D341Med (cell line): ENCODE data around the gene CYP26C1.

Source experiments
- DNase-seq: peaks from one replicate; pipeline ENCODE4 v3.0.0; 2012; ENCODE audit warnings: low spot score

Gene CYP26C1, protein sequence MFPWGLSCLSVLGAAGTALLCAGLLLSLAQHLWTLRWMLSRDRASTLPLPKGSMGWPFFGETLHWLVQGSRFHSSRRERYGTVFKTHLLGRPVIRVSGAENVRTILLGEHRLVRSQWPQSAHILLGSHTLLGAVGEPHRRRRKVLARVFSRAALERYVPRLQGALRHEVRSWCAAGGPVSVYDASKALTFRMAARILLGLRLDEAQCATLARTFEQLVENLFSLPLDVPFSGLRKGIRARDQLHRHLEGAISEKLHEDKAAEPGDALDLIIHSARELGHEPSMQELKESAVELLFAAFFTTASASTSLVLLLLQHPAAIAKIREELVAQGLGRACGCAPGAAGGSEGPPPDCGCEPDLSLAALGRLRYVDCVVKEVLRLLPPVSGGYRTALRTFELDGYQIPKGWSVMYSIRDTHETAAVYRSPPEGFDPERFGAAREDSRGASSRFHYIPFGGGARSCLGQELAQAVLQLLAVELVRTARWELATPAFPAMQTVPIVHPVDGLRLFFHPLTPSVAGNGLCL

DNA sequence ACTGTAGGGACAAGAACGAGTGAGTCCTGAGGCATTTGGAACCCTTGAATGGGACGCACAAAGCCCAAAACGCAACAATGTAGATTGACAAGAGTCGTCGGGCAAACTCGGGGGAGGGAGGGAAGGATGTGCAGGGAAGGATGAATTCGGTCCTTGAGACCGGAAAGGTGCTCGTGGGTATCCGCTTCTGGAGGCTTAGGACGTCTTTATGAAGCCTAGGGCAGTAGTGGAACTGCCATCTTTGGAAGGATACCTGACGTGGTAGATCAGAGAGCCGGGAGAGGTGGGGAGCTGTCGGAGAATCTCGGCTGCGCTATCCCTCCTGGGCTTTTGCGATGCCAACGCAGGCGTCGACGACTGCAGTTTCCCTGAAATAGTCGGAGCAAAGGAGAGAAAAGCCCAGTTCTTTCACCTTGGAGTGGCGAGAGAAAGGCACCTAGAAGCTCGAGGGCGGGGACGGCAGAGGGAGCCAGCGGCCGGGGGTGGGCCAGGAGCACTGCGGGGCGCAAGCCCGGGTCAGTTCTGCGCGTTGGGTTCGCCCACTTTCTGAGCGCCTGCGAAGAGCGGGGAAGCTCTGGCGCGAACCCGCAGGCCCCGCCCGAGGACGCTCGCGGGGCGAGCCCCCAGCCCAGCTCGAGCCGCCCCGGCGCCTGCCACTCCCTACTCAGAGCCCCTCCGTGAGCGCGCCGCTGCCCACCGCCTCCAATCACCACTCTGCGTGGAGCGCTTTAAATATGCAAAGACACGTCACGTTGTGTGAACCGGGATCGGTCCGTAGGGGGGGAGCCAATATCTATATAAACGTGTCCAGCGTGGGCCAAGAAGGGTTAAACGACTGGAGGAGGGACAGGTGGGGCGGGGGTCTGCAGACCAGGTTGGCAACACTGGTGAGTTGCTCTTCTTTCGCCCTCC, at the start of gene CYP26C1:
Gene CYP26C1 (plus strand): TSS at position 824 of the 912 bp plus-strand sequence. CDS start 466 bp downstream, outside the sequence.
- DNase-seq, result no peak

DNA sequence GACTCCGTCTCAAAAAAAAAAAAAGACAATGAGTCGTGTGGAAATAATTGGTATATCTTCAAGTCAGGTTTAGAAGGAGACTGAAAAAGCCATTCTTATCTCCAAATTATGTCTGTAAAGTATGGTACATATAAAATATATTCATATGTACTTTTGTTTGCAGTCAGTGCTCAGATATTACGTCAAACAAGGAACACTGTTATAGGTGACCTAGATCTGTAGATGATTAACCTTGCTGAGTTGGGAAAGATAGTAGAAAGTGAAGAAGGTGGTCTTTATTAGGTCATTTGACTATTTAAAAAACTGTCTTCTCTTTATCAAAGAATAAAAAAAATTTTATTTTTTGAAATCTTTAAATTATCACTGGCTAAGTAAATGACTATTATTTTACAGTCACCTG, 44.9 kb upstream of the CYP26C1 start:
- no peak for DNase-seq

DNA sequence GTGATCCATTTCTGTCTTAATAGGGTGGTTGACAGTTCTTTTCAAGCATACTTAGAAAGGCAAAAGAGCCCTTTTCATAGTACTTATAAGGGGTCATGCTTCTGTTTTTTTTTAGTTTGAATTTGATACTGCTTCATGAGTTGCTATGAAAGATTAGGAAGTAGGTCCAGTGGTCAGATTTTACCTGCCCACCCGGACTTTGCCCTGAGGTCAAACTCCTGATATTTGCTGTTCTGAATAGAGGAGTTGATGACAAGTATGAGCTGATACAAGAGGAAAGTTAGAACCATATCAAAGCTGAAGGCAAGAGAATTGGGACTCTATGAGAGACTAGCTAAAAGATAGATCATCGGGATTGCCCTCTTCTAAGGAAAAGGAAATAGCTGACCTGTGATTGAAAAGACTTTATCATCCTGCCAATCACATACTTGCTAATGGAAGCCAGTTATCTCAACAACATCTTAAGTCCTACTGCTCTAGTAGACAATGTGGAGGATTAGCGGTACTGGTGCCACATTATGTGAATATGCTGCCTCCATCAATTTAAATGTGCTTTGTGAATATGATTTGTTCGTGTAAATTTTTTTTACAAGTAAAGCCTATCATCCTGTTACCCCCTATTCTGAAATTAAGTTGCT, 37.5 kb upstream of the CYP26C1 start:
- no peak for DNase-seq

DNA sequence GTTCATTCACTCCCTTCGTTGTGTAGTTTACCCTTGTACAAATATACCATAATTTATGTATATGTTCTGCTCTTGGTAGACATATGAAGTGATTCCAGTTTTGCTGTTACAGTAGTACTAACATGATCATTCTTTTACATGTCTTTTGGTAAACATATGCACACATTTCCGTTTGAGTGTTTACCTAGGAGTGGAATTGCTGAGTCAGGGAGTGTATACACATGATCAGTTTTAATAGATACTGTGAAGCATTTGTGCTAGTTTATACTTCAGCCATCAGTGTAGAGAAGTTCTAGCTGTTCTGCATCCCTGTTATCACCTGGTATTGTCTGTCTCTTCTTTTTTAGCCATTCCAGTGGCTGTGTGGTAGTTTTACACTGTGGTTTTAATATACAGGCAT, 34.5 kb upstream of the CYP26C1 start:
- DNase-seq, result no peak

DNA sequence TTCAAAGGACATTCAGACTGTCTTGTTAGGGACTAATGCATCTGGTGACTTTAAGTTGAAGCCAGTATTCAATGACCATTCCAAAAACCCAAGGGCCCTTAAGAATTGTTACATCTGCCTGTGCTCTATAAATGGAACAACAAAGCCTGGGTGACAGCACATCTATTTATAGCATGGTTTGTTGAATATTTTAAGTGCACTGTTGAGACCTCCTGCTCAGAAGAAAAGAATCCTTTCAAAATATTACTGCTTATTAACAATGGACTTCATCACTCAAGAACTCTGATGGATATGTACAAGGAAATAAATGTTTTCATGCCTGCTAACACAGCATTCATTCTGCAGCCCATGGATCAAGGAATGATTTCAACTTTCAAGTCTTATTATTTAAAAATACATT, 33.1 kb upstream of the CYP26C1 start:
- no peak for DNase-seq

DNA sequence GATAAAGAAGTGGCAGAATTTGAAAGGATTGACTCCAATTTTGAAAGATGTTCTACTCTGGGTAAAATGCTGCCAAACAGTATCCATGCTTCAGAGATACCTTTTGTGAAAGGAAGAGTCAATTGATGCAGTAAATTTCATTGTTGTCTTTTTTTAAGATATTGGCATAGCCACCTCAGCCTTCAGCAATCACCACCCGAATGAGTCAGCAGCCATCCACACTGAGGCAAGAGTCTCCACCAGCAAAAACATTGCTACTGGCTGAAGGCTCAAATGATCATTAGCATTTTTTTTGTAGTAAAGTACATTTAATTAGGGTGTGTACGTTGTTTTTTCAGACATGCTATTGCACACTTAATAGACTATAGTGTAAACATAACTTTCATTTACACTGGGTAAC, 31.7 kb upstream of the CYP26C1 start:
- no peak for DNase-seq

DNA sequence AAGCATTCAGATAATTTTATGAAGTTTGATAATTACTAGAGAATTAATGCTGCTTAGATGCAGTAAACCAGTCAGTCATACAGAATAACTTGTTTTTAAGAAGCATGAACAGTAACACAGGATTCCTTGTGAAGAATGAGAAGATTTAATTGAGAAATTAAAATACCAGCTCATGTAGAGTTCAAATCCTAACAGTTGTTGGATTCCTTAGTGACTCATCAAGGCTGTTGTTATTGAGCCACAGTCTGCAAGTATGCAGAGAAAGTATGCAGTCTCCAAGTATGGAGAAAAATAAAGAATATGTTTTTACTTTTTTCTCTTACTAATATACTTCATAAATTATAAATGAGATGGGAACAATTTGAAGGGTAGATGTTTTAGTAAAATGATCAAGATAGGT, 30.2 kb upstream of the CYP26C1 start:
- DNase-seq, result no peak

DNA sequence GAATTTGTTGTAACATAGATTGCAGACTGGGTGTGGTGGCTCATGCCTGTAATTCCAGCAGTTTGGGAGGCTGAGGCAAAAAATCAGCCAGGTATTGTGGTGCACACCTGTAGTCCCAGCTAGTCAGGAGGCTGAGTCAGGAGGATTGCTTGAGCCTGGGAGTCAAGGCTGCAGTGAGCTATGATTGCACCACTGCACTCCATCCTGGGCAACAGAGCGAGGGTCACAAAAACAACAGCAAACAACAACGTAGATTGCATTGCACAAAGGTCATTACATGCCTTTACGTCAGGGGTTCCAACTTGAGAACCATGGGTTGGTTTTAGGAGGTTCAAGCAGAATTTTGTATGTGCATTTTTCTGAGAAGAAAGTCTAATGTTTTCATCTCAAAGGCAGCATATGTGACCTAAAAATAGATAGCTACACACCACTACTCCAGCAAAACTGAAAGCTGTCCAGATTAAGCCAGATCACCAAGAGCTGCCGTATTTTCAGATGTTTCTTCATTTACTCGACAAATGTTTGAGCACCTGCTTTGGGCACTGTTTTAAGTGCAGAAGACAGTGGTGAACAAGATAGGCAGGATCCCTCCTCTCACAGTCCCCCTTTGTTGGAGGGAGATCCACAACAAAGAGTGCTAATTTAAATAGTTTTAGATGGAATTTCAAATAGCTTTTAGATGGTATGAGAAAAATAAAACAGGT, 28.3 kb upstream of the CYP26C1 start:
- no peak for DNase-seq

DNA sequence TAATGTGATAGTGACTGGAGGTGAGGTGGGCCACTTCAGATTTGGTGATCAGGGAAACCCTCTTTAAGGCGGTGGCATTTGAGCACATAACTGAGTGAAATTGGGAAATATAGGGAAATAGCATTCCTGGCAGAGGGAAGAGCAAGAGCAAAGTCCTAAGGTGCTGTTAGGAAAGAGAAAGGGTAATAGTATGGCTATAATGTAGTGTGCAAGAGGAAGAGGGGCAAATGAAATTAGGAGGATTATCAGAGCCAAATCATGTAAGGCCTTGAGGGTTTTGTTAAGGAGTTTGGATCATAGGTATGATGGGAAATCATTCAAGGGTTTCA, 27.8 kb upstream of the CYP26C1 start:
- DNase-seq, result no peak

DNA sequence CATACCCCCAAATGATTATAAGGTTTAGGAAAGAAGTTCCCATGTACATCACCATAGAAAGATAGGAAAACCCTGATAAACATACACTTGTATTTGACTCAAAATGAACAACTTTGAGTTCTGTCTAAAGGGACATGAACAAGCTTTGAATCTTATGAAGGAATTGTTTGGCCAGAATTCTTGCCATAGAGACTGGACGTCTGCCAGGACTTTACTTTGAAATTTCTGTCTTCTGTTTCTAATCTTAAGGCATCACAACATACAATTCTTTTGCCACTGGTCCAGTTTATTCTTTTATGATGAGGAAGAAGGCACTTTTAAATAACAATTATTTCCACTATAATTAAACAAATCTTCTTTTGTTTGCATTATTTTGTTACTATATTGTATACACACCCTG, 26.2 kb upstream of the CYP26C1 start:
- no peak for DNase-seq

DNA sequence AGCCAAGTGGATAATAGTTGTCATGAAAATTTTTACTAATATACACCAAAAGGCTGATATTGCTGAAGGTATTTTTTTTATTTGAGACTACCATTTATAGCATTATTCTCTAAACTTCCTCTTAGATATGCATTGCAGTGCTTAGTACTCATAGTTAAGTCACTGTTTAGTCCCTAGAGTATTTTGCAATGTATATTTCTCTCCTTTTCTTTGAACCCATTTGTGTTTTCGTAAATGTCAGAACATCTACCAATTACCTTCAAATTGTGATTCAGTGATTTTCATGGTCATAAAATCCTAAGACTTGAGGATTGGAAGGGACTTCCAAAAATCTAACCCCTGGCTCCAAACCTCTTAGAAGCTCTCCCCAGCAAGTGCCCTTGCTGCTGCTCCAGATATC, 21.5 kb upstream of the CYP26C1 start:
- no peak for DNase-seq

DNA sequence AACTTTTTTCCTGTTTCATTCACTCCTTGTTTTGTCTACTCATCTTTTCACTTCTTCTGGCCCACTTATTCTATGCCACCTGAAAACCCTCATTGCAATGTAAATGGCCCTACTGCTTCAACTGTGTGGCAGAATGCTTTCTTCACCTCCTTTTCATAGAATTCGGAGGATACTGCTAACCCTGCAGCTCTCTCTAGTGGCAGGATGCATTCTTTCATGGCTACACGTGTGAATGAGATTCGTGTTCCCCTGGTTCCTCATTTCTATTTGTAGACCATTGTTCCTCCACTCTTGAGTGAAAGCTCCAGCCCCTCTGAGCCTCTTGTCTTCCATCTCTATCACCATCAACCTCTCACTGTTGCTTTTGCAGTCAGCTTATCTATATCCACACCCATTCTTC, 20.9 kb upstream of the CYP26C1 start:
- DNase-seq, result no peak

DNA sequence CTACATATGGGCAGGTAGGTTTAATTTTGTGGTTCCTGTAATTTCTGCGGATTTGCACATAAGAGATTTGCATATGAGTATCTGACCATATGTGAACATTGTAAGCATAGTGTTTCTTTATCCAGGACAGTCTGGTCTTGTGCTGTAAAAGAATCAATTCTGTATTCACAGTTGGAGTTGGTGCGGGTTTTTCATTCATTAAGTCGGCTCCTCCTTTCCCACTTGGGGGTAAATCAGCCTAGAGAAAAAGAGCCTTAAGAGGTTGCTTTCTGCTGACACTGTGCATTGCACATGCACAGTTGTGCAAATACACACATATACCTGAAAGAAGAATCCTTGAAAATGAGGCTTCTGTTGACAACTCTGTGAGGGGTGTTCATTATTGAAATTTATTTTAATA, 6.1 kb upstream of the CYP26C1 start:
- DNase-seq, result no peak

DNA sequence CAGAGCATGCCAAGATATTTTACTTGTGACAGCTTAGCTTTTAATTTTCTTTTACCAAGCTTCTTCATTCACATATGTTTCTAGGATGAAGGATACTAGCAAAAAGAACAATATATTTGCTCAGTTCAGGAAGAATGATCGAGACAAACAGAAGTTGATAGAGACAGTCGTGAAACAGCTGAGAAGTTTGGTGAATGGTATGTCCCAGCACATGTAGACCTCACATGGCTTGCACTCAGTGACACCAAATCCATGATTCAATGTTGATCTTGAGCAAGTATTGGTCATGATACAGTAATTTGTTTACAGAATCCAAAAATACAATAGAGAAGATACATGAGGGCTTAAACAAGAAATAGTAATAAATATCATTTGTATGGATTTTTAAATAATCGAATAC, 2.5 kb upstream of the CYP26C1 start:
- DNase-seq, result no peak

DNA sequence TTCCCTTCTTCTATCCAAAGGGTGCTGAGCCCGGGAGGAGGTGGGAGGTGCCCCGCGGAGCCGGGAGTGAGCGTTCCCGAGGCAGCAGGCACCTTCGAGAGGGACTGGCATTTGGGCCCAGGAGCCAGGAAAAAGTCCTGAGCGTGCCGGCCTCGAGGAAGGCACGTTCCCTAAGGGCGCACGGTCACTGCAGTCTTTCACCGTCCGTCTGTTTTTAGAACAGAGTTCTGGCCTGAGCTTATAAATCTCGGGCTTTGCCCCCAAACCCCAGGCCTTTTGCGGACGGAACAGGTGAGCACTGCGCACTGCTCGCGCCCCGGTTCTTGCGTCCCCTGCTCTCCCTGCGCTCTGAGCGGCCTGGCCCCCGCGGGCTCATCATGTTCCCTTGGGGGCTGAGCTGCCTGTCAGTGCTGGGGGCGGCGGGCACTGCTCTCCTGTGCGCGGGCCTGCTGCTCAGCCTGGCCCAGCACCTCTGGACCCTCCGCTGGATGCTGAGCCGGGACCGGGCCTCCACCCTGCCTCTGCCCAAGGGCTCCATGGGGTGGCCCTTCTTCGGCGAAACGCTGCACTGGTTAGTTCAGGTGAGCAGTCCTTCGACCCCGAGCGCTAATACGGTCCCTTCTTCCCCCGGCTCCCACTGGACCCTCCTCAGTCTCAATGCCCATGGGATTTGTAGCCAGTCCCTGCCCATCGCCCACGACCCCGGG, 442 bp downstream of the CYP26C1 start:
- no peak for DNase-seq

DNA sequence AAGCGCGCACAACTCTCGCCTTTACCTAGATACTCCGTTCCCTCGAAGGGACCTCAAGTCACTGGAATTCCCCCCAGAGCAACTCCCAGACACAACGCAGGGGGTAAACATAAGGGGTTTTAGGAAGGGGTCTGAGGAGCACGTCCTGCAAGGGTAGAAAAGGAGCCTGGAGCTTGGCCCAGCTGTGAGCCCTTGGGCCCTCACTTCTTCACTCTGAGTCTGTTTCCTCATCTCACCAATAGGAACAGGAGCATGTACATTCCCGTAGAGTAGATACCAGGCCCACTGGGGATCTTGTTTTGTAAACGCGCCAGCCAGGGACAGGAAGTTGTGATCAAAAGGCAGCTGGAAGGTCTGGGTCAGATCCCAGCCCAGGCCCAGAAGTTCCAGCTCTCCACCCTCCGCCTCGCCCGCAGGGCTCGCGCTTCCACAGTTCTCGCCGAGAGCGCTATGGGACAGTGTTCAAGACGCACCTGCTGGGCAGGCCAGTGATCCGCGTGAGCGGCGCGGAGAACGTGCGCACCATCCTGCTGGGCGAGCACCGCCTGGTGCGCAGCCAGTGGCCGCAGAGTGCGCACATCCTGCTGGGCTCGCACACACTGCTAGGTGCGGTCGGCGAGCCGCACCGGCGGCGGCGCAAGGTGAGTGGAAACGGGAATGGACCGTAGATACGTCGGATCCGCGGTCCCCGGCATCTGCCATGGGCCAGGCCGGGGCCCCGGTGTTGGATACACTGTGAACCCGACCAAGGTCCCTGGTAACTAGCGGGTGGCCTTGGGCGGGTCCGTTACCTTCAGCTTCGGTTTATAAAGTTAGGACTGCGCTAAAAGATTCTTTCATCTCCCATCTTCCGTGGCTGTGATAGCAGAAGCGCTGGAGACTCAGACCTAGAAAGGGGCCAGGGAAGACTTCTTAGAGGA, 1.3 kb downstream of the CYP26C1 start:
- no peak for DNase-seq

DNA sequence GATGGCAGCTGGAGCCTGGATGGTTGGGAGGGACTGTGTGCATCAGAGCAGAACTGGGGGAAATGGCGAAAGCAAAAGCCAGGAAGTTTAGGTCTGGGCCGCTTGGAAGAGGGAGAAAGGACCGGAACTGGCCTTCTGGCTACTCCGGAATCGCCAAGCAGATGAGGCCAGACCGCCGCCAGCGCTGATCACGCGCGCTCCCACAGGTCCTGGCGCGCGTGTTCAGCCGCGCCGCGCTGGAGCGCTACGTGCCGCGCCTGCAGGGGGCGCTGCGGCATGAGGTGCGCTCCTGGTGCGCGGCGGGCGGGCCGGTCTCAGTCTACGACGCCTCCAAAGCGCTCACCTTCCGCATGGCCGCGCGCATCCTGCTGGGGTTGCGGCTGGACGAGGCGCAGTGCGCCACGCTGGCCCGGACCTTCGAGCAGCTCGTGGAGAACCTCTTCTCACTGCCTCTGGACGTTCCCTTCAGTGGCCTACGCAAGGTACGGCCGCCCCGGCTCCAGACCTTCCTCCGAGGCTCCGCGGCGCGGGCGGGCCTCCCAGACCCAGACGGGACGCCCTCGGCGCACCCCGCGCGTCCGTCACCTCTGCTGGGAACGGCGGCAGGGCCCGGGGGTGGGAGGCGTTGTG, 2.0 kb downstream of the CYP26C1 start:
- DNase-seq, result peak; percentile 68

DNA sequence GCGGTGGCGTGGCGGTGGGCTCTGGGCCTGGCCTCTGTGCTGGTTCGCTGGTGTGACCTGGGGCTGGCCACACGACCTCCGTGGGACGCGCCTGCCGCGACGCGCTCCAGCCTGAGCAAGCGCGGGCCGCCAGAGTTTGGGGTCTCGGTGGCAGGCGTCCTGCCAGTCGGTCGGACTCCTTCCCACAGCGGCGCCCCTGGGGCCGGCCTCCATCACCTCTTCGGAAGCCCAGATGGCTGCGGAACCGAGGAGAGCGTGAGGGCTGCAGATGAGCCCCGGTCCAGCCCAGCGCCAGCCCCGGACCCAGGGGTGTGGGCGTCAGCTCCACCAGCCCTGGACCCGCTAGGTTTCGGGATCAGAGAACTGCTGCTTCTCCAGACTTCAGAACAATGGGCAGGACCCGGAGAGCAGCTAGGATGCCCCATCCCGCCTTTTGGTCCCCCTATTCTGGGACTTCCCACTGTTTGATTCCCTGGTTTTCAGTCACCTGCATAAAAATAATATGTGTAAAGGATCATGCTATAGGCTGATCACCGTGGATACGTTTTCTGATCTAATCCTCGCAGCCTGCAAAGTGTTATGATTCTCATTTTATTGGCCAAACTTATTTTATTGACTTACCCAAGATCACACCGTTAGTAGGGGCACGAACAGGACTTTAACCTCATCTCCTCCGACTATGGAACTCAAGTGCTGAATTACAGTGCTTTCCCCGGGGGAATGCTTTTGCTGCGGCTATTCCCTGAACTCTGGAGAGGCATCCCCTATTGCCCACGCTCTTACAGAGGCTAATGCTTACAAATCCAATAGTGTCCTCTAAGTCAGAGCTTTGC, 2.8 kb downstream of the CYP26C1 start:
- DNase-seq, result no peak
